HepG2 (cell line): Measurements from ENCODE around the gene CMIP. TPM values are rescaled to one million over a fixed set of nuclear protein-coding genes. Genes with fewer than 3 reads are reported as not detected.

Experiments
- ATAC-seq: fragments of 200-7000 bp; cut with Tn5 transposase; 3 replicates; pipeline ENCODE4 v1.9.1; 2020; ENCODE audit warnings: mild to moderate bottlenecking, moderate library complexity
- BruUV-seq: library from RNA; stranded (reverse); fragments of 400-500 nt; replicated peaks from 2 replicates; lab custom pipeline; 2021; lab: Mats Ljungman, UMichigan
- CTCF ChIA-PET: fragments of 300-600 bp; formaldehyde crosslinking; extraction: SDS; loops from one replicate; lab custom pipeline; 2021; ENCODE audit warnings: low total read pairs, inconsistent platforms, low intra/inter-chr PET ratio; lab: Yijun Ruan, JAX
- POLR2A ChIA-PET: fragments of 350-600 bp; sonication (Branson Sonifier 250); formaldehyde crosslinking; loops from one replicate; lab custom pipeline; 2020; ENCODE audit warnings: antibody characterized with exemption, inconsistent platforms; lab: Yijun Ruan, JAX
- DNase-seq: peaks from one replicate; pipeline ENCODE4 v3.0.0-alpha.2; 2015; ENCODE audit warnings: low spot score
- FAIRE-seq: peaks from 3 replicates; lab custom pipeline; 2011; peaks lifted over from hg19 to GRCh38; lab: Jason Lieb, UNC
- H2AFZ ChIP-seq: one replicate; pipeline ENCODE4 v1.6.1; 2011; ENCODE audit warnings: low read length, inconsistent platforms
- H3K27ac ChIP-seq: fragments of 300-600 bp; 3 replicates; pipeline ENCODE4 v1.8.0; 2011; ENCODE audit warnings: mixed run types, mild to moderate bottlenecking, mixed read lengths, low read length, inconsistent platforms; ENCODE audit not compliant: insufficient read depth; ENCODE audit errors: extremely low read length
- H3K27me3 ChIP-seq, 2 experiments: fragments of 200-600 bp in 1 of 2; 2 replicates in 1 of 2; 3 replicates in 1 of 2; pipeline versions ENCODE4 v1.6.0 to v1.8.0; 2011; ENCODE audit warnings: low read length in 2 of 2, mild to moderate bottlenecking in 2 of 2, moderate library complexity in 2 of 2, inconsistent platforms in 1 of 2; ENCODE audit not compliant: insufficient read depth in 2 of 2, control insufficient read depth in 1 of 2
- H3K36me3 ChIP-seq, 2 experiments: fragments of 200-600 bp in 1 of 2; replicated peaks in 1 of 2; 2 replicates in 1 of 2; 3 replicates in 1 of 2; pipeline versions ENCODE4 v1.5.1 to v1.8.0; 2011; ENCODE audit warnings: low read length in 2 of 2, inconsistent platforms in 1 of 2; ENCODE audit not compliant: insufficient read depth in 2 of 2, control insufficient read depth in 1 of 2
- H3K4me1 ChIP-seq: 2 replicates; pipeline ENCODE4 v1.5.1; 2012; ENCODE audit warnings: low read length, inconsistent platforms; ENCODE audit not compliant: insufficient read depth
- H3K4me2 ChIP-seq: 2 replicates; pipeline ENCODE4 v1.6.0; 2011; ENCODE audit warnings: low read depth, low read length, inconsistent platforms
- H3K4me3 ChIP-seq, 3 experiments: fragments of 200-600 bp in 1 of 3; sonication (generic), shearing (Covaris generic) in 1 of 3; replicated peaks in 1 of 3; 2 replicates each; pipeline ENCODE4 v1.5.1; 2011 to 2016; ENCODE audit warnings: low read length in 3 of 3, inconsistent platforms in 2 of 3, low read depth in 2 of 3, mild to moderate bottlenecking in 2 of 3, control low read depth in 1 of 3, mixed read lengths in 1 of 3; ENCODE audit not compliant: insufficient read depth in 1 of 3
- H3K79me2 ChIP-seq: one replicate; pipeline ENCODE4 v1.6.1; 2011; ENCODE audit warnings: low read length, inconsistent platforms; ENCODE audit not compliant: insufficient read depth
- H3K9ac ChIP-seq: 2 replicates; pipeline ENCODE4 v1.6.0; 2011; ENCODE audit warnings: mild to moderate bottlenecking, low read depth, low read length, inconsistent platforms; ENCODE audit not compliant: insufficient read depth
- H3K9me3 ChIP-seq: 2 replicates; pipeline ENCODE4 v1.5.1; 2012; ENCODE audit warnings: mild to moderate bottlenecking, low read length
- H4K20me1 ChIP-seq: 2 replicates; pipeline ENCODE4 v1.6.0; 2011; ENCODE audit warnings: inconsistent platforms, mild to moderate bottlenecking, low read length, moderate library complexity; ENCODE audit not compliant: insufficient read depth
- AGO1 ChIP-seq: fragments of 200-400 bp; formaldehyde crosslinking; IDR thresholded peaks from 2 replicates; pipeline ENCODE4 v1.6.1; 2017; ENCODE audit warnings: mild to moderate bottlenecking, low read depth, low read length, moderate library complexity; ENCODE audit not compliant: poor library complexity, severe bottlenecking
- ATF7 ChIP-seq, 2 experiments: fragments of 450-650 bp in 1 of 2; sonication (generic) in 1 of 2; formaldehyde crosslinking in 1 of 2; IDR thresholded peaks; 2 replicates each; pipeline versions ENCODE4 v1.4.0 to v1.6.1; 2016 to 2020; ENCODE audit warnings: antibody characterized with exemption in 1 of 2, mild to moderate bottlenecking in 1 of 2, missing genetic modification reagents in 1 of 2
- CHD4 ChIP-seq: fragments of 200-600 bp; sonication (generic); IDR thresholded peaks from 2 replicates; pipeline ENCODE4 v1.7.0; 2017; ENCODE audit warnings: mild to moderate bottlenecking, low read length, borderline replicate concordance
- HNF4G ChIP-seq, 2 experiments: sonication (generic) in 1 of 2; formaldehyde crosslinking in 1 of 2; IDR thresholded peaks; 2 replicates each; pipeline versions ENCODE4 v1.4.0 to v1.6.1; 2011 to 2020; ENCODE audit warnings: borderline replicate concordance in 2 of 2, low read depth in 2 of 2, mild to moderate bottlenecking in 2 of 2, low read length in 1 of 2, missing genetic modification reagents in 1 of 2, moderate library complexity in 1 of 2
- IKZF1 ChIP-seq: fragments of 450-650 bp; IDR thresholded peaks from 2 replicates; pipeline ENCODE4 v1.7.1; 2016
- KDM2A ChIP-seq: sonication (generic); formaldehyde crosslinking; IDR thresholded peaks from 2 replicates; pipeline ENCODE4 v1.4.0; 2020; ENCODE audit warnings: low read depth, missing genetic modification reagents, borderline replicate concordance
- KMT2B ChIP-seq: IDR thresholded peaks from 2 replicates; pipeline ENCODE4 v1.6.1; 2016; ENCODE audit warnings: missing genetic modification reagents, missing compliant biosample characterization
- MATR3 ChIP-seq: sonication (generic); formaldehyde crosslinking; IDR thresholded peaks from 2 replicates; pipeline ENCODE4 v1.4.0; 2020; ENCODE audit warnings: missing genetic modification reagents
- MBD4 ChIP-seq: IDR thresholded peaks from 2 replicates; pipeline ENCODE4 v1.6.1; 2012; ENCODE audit warnings: low read length, inconsistent platforms, borderline replicate concordance
- NCOR1 ChIP-seq: fragments of 200-600 bp; sonication (generic); IDR thresholded peaks from 2 replicates; pipeline ENCODE4 v1.7.0; 2017; ENCODE audit warnings: antibody characterized with exemption, low read length, borderline replicate concordance
- NONO ChIP-seq, 2 experiments: fragments of 450-650 bp in 1 of 2; sonication (generic) in 1 of 2; formaldehyde crosslinking in 1 of 2; IDR thresholded peaks in 1 of 2; conservative IDR thresholded peaks in 1 of 2; 2 replicates each; pipeline versions ENCODE4 v1.6.1 to v1.8.0; 2017 to 2022; ENCODE audit warnings: mild to moderate bottlenecking in 1 of 2, missing genetic modification reagents in 1 of 2, moderate library complexity in 1 of 2
- RBM22 ChIP-seq: fragments of 200-400 bp; formaldehyde crosslinking; optimal IDR thresholded peaks from 2 replicates; pipeline ENCODE3; 2017; ENCODE audit warnings: mild to moderate bottlenecking, low read length, moderate library complexity
- ZMYM3 ChIP-seq: sonication (generic); formaldehyde crosslinking; IDR thresholded peaks from 2 replicates; pipeline ENCODE4 v1.5.1; 2020; ENCODE audit warnings: mild to moderate bottlenecking, missing genetic modification reagents
- ZNF160 ChIP-seq: sonication (generic); formaldehyde crosslinking; IDR thresholded peaks from 2 replicates; pipeline ENCODE4 v1.8.0; 2022; ENCODE audit warnings: mild to moderate bottlenecking, inconsistent platforms, missing genetic modification reagents
- ZNF629 ChIP-seq: sonication (generic); formaldehyde crosslinking; conservative IDR thresholded peaks from 2 replicates; pipeline ENCODE4 v1.5.0; 2020; ENCODE audit warnings: missing genetic modification reagents
- ZNF770 ChIP-seq: sonication (generic); formaldehyde crosslinking; IDR thresholded peaks from 2 replicates; pipeline ENCODE4 v1.5.0; 2020; ENCODE audit warnings: mild to moderate bottlenecking, missing genetic modification reagents
- WGBS: methylation state at CpG from one replicate; pipeline ENCODE4 v1.1.6; 2017; ENCODE audit warnings: low lambda C conversion rate; 5-methylcytosine and 5-hydroxymethylcytosine counted together
- in situ Hi-C: cut with HindIII; loops from 2 replicates; pipeline ENCODE4 v1.10.0; 2017; ENCODE audit warnings: low pct_unique_long_range_greater_than_20kb; ENCODE audit not compliant: extremely low pct_ligation_motif_present
- intact Hi-C: fragments of 100-400 bp; cut with micrococcal nuclease; formaldehyde crosslinking; loops from one replicate; pipeline ENCODE4 v1.10.0; 2022; ENCODE audit not compliant: unreplicated experiment
- polyA plus RNA-seq, 8 experiments: library from polyadenylated mRNA; depleted of rRNA in 3 of 8; stranded (reverse) in 7 of 8; unstranded in 1 of 8; fragments of >200 nt; fragmentation: Illumina TruSeq in 4 of 8; extraction: Trizol in 4 of 8; gene quantifications; 2 replicates each; pipeline versions ENCODE4 v1.2.1 to v1.2.3, GENCODE V29; 2011 to 2016; ENCODE audit warnings: low read depth in 4 of 8, missing spikeins in 1 of 8, mixed read lengths in 1 of 8; ENCODE audit not compliant: insufficient read depth in 1 of 8
- total RNA-seq, 5 experiments: library from RNA; depleted of rRNA; stranded (reverse); fragments of >200 nt; fragmentation: Illumina TruSeq; extraction: Trizol; gene quantifications; 2 replicates each; pipeline ENCODE4 v1.2.3, GENCODE V29; 2016; ENCODE audit warnings: low read depth in 1 of 5

Gene CMIP
- total and polyA plus RNA-seq, 2 of the 13 experiments (the other 11 are each of a cell fraction or from before 2014, with no cell fraction given): 10.9 to 18.1 TPM

- Histone ChIP-seq H2AFZ (no peak overlapping the region), H3K9ac (no peak overlapping the region), H4K20me1 (peaks cover 86% of the 10 kb centered on the region), H3K4me1 (peaks cover 56% of the 10 kb centered on the region), H3K79me2 (peaks cover 85% of the 10 kb centered on the region), H3K36me3 (peaks cover 9 to 32% of the 10 kb centered on the region in 2 experiments), H3K4me2 (no peak overlapping the region), H3K4me3 (no peak overlapping the region), H3K27me3 (no peaks in the 10 kb centered on the region), H3K9me3 (no peaks in the 10 kb centered on the region), H3K27ac (no peak overlapping the region)
- intact Hi-C loops: no loop called here
- WGBS: 87% methylated on average over 7 of the region's 7 CpGs
- ChIA-PET POLR2A (interaction anchor here (1.0 kb wide), 1 partner anchor 122 kb away, joined by 3 read pairs; no protein-coding TSS in a partner anchor), CTCF (no interaction called here)
- no peak for TF ChIP-seq IKZF1
- TF ChIP-seq RBM22: peak; percentile 11
- TF ChIP-seq MBD4: no peak
- no peak for TF ChIP-seq ZNF770 (CRISPR knock-in tag)
- TF ChIP-seq HNF4G (IDR thresholded peaks at IDR 0.05; ENCODE audit: borderline replicate concordance, low read depth, low read length): no peak
- no peak for TF ChIP-seq HNF4G (CRISPR knock-in tag; IDR thresholded peaks at IDR 0.05; ENCODE audit: borderline replicate concordance, low read depth)
- TF ChIP-seq KMT2B (CRISPR knock-in tag): no peak
- TF ChIP-seq MATR3: no peak
- TF ChIP-seq CHD4: peak; percentile 36; the same call in 1 of the 2 replicates
- TF ChIP-seq ZNF160 (CRISPR knock-in tag): no peak
- TF ChIP-seq ZNF629 (CRISPR knock-in tag): peak; percentile 93
- no peak for TF ChIP-seq NONO (IDR thresholded peaks at IDR 0.05)
- no peak for TF ChIP-seq NONO (CRISPR knock-in tag; conservative IDR thresholded peaks at IDR 0.05)
- no peak for TF ChIP-seq AGO1
- no peak for TF ChIP-seq ATF7 (IDR thresholded peaks at IDR 0.05)
- no peak for TF ChIP-seq ATF7 (CRISPR knock-in tag; IDR thresholded peaks at IDR 0.05)
- 0 out of 2 replicates have a peak, but pooled peaks have one; percentile 55 for TF ChIP-seq ZMYM3 (CRISPR knock-in tag)
- TF ChIP-seq KDM2A: no peak
- no peak for TF ChIP-seq NCOR1
- FAIRE-seq (no peak), DNase-seq (no peak), ATAC-seq (no peak)
- no TSS peak for BruUV-seq
- in situ Hi-C loops: no loop called here
Measured at GRCh38 chr16:81573533-81574020, 129.0 kb downstream of the CMIP start.
